Kidney tubule cell (primary cell): ENCODE results near the gene PARD3.

Experiments
- DNase-seq: peaks from one replicate; pipeline ENCODE4 v3.0.0-alpha.2; 2018; ENCODE audit warnings: low spot score

PARD3 gene

GRCh38 chr10:34618611-34619010, 196.5 kb downstream of the PARD3 start:
- peak; percentile 63 for DNase-seq

GRCh38 chr10:34615770-34616169, 199.3 kb downstream of the PARD3 start:
- no peak for DNase-seq

- no peak for DNase-seq
Observed at GRCh38 chr10:34613491-34613890, 201.6 kb downstream of the PARD3 start.

GRCh38 chr10:34612938-34613337, 202.2 kb downstream of the PARD3 start:
- no peak for DNase-seq

GRCh38 chr10:34612446-34612845, 202.7 kb downstream of the PARD3 start:
- no peak for DNase-seq

GRCh38 chr10:34609287-34609940, 205.7 kb downstream of the PARD3 start:
- DNase-seq, result no peak

- DNase-seq, result peak; percentile 58
Observed at GRCh38 chr10:34607894-34608293, 207.2 kb downstream of the PARD3 start.

- no peak for DNase-seq
Observed at GRCh38 chr10:34606890-34607289, 208.2 kb downstream of the PARD3 start.

- DNase-seq, result no peak
Observed at GRCh38 chr10:34602478-34602877, 212.6 kb downstream of the PARD3 start.

GRCh38 chr10:34601691-34602090, 213.4 kb downstream of the PARD3 start:
- DNase-seq, result no peak

- no peak for DNase-seq
Observed at GRCh38 chr10:34599026-34599795, 215.9 kb downstream of the PARD3 start.

- DNase-seq, result no peak
Observed at GRCh38 chr10:34596351-34596750, 218.7 kb downstream of the PARD3 start.

GRCh38 chr10:34593930-34594329, 221.2 kb downstream of the PARD3 start:
- no peak for DNase-seq

GRCh38 chr10:34593374-34593890, 221.7 kb downstream of the PARD3 start:
- no peak for DNase-seq

GRCh38 chr10:34590793-34591192, 224.3 kb downstream of the PARD3 start:
- DNase-seq, result no peak

- DNase-seq, result no peak
Observed at GRCh38 chr10:34589275-34589674, 225.8 kb downstream of the PARD3 start.

GRCh38 chr10:34587680-34588019, 227.4 kb downstream of the PARD3 start:
- DNase-seq, result no peak

GRCh38 chr10:34587002-34587679, 228.0 kb downstream of the PARD3 start:
- DNase-seq, result peak; percentile 45

GRCh38 chr10:34585422-34586112, 229.5 kb downstream of the PARD3 start:
- DNase-seq, result no peak

- peak; percentile 46 for DNase-seq
Observed at GRCh38 chr10:34584164-34584563, 230.9 kb downstream of the PARD3 start.

- peak; percentile 69 for DNase-seq
Observed at GRCh38 chr10:34581801-34582532, 233.1 kb downstream of the PARD3 start.

- peak; percentile 88 for DNase-seq
Observed at GRCh38 chr10:34580643-34581042, 234.5 kb downstream of the PARD3 start.
